Mesodermal cell (in vitro differentiated cells): Measurements from ENCODE around the gene C10orf90.

Experiments
- H3K27ac ChIP-seq: 2 replicates; pipeline ENCODE4 v1.7.0; 2013; ENCODE audit warnings: mild to moderate bottlenecking, low read depth, low read length, moderate library complexity; ENCODE audit not compliant: severe bottlenecking
- H3K36me3 ChIP-seq: 2 replicates; pipeline ENCODE4 v1.7.1; 2013; ENCODE audit warnings: mild to moderate bottlenecking, low read length, moderate library complexity; ENCODE audit not compliant: control insufficient read depth, insufficient read depth
- H3K4me1 ChIP-seq: one replicate; pipeline ENCODE4 v1.7.1; 2013; ENCODE audit warnings: mild to moderate bottlenecking, low read length; ENCODE audit not compliant: insufficient read depth, control insufficient read depth, poor library complexity, severe bottlenecking
- H3K4me3 ChIP-seq: 2 replicates; pipeline ENCODE4 v1.7.0; 2013; ENCODE audit warnings: low read length, control low read depth, mild to moderate bottlenecking; ENCODE audit not compliant: insufficient read depth, poor library complexity, severe bottlenecking; ENCODE audit errors: extremely low read depth
- H3K9me3 ChIP-seq: 2 replicates; pipeline ENCODE4 v1.7.1; 2013; ENCODE audit warnings: mild to moderate bottlenecking, low read length, moderate library complexity; ENCODE audit not compliant: control insufficient read depth
- WGBS, 2 experiments: methylation state at CpG; one replicate each; pipeline ENCODE4 v1.1.5; 2013; ENCODE audit warnings: missing lambda C conversion rate in 2 of 2; ENCODE audit not compliant: insufficient coverage in 2 of 2; 5-methylcytosine and 5-hydroxymethylcytosine counted together

C10orf90 gene

GRCh38 chr10:126454045-126454751, 216.3 kb downstream of the C10orf90 start:
- Histone ChIP-seq H3K4me1 (no peaks in the 10 kb centered on the region), H3K9me3 (no peaks in the 10 kb centered on the region), H3K27ac (no peak overlapping the region), H3K4me3 (no peak overlapping the region), H3K36me3 (no peaks in the 10 kb centered on the region)
- 88 to 92% methylated on average over 3 to 4 of the region's 4 CpGs for WGBS, 2 experiments

GRCh38 chr10:126452245-126452644, 218.2 kb downstream of the C10orf90 start:
- WGBS, 2 experiments: no CpG with 5 or more reads among the region's 2 CpGs
- H3K9me3 ChIP-seq: no peaks in the 10 kb centered on the region
- H3K36me3 ChIP-seq: no peaks in the 10 kb centered on the region

DNA sequence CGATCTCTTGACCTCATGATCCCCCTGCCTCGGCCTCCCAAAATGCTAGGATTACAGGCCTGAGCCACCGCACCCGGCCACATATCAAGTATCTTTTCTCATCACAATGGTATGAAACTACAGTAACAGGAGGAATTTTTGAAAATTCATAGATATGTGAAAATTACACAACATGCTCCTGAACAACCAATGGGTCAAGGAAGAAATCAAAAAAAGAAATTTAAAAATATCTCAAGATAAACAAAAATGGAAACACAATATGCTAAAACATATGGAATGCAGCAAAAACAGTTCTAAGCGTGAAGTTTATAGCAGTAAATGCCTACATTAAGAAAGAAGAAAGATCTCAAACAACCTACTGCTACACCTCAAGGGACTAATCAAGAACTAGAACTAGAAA, 222.4 kb downstream of the C10orf90 start:
- 100% methylated on average over 1 of the region's 5 CpGs; no CpG with 5 or more reads in 1 of the 2 experiments for WGBS, 2 experiments
- no peak overlapping the region for H3K4me3 ChIP-seq

More at GRCh38 chr10:126452245-126452644, 218.2 kb downstream of the C10orf90 start:
- H3K4me3 ChIP-seq: no peak overlapping the region
- H3K27ac ChIP-seq: no peak overlapping the region
- no peaks in the 10 kb centered on the region for H3K4me1 ChIP-seq

DNA sequence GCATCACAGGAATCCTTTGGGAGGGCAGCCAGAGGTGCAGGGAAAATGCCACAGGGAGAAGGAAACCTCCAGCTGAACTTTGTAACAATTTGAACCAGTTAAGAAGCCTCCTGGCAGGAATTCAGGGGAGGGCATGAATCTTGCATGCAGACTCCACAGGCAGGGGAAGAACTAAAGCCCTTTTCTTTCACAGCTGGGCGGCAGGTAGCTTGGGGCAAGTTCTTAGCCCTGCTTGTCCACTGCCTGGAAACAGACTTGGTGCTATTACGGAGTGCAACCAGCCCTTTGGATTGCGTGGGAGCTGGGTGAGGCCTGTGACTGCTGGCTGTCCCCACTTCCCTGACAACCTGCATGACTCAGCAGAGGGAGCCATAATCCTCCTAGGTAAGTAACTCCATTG, 230.6 kb downstream of the C10orf90 start:
- Histone ChIP-seq H3K9me3 (no peaks in the 10 kb centered on the region), H3K4me1 (no peaks in the 10 kb centered on the region), H3K36me3 (no peaks in the 10 kb centered on the region), H3K27ac (no peak overlapping the region), H3K4me3 (no peak overlapping the region)
- WGBS, 2 experiments: 88% methylated on average over 3 of the region's 3 CpGs

More for the DNA sequence above, 222.4 kb downstream of the C10orf90 start:
- Histone ChIP-seq H3K9me3 (no peaks in the 10 kb centered on the region), H3K4me1 (no peaks in the 10 kb centered on the region), H3K36me3 (no peaks in the 10 kb centered on the region), H3K27ac (no peak overlapping the region)

DNA sequence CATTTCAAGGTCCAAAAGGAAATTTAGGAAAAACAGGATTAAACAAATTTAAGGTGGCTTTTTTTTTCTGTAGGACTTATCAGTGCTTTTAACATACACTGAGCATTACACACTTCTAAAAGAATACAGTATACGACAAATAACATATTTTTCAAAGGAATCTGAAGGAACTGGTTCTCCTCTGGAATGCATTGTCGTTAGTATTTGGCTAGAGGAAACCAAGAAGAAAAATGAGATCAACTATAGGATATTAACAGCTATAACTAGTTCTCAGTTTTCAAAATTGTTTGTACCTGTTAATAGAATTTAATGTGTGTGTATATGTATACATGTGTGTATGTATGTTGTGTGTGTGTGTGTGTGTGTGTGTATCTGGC, 232.1 kb downstream of the C10orf90 start:
- WGBS, 2 experiments: no CpG with 5 or more reads among the region's 2 CpGs

GRCh38 chr10:126437635-126438406, 232.7 kb downstream of the C10orf90 start:
- no peaks in the 10 kb centered on the region for H3K9me3 ChIP-seq
- H3K4me1 ChIP-seq: no peaks in the 10 kb centered on the region
- no peaks in the 10 kb centered on the region for H3K36me3 ChIP-seq
- H3K4me3 ChIP-seq: no peak overlapping the region
- 100% methylated on average over 2 of the region's 2 CpGs for WGBS, 2 experiments
- H3K27ac ChIP-seq: no peak overlapping the region

More for the DNA sequence above, 232.1 kb downstream of the C10orf90 start:
- no peaks in the 10 kb centered on the region for H3K36me3 ChIP-seq
- no peaks in the 10 kb centered on the region for H3K4me1 ChIP-seq
- no peak overlapping the region for H3K27ac ChIP-seq
- H3K4me3 ChIP-seq: no peak overlapping the region
- no peaks in the 10 kb centered on the region for H3K9me3 ChIP-seq

DNA sequence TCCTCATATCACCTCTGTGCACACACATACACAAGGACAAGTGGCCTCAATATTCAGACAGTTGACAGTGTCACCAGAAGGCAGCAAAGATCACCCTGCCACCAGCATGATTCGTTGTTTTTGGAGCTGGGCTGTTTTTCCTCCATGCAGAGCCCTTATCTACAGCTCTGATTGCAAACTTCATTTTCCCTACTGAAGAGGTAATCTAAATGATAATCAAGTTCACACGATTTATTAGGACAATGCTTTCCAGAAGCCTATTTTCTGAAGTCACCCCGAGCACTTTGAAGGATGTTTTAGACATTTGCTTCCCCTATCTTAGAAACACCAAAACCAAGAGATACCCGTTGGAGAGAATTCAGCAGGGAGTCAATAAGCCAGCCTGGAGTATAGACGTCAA, 236.3 kb downstream of the C10orf90 start:
- WGBS, 2 experiments: 81 to 88% methylated on average over 1 to 4 of the region's 5 CpGs
- Histone ChIP-seq H3K4me3 (no peak overlapping the region), H3K9me3 (no peaks in the 10 kb centered on the region)

DNA sequence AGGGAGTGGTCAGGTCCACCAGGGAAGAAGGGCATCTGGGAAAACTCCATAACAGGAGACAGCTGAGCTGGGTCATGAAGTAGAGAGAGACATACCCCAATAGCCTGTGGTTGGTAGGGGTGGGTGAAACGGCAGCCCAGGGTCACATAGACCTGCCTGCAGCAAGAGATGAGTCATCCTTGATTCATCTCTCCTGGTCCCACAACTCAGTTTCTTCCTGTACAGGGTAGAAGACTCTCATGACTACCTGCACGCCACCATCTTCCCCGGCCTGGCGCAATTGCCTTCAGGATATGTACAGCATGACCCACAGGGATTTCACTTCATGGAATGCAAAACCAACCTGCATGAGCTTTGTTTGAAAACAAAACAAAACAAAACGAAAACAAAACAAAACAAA, 237.1 kb downstream of the C10orf90 start:
- H3K9me3 ChIP-seq: no peaks in the 10 kb centered on the region
- H3K4me3 ChIP-seq: no peak overlapping the region
- H3K27ac ChIP-seq: no peak overlapping the region
- no peaks in the 10 kb centered on the region for H3K36me3 ChIP-seq
- WGBS, 2 experiments: 91% methylated on average over 3 to 4 of the region's 5 CpGs
- H3K4me1 ChIP-seq: no peaks in the 10 kb centered on the region

More for the DNA sequence above, 236.3 kb downstream of the C10orf90 start:
- no peak overlapping the region for H3K27ac ChIP-seq
- H3K4me1 ChIP-seq: no peaks in the 10 kb centered on the region
- H3K36me3 ChIP-seq: no peaks in the 10 kb centered on the region

DNA sequence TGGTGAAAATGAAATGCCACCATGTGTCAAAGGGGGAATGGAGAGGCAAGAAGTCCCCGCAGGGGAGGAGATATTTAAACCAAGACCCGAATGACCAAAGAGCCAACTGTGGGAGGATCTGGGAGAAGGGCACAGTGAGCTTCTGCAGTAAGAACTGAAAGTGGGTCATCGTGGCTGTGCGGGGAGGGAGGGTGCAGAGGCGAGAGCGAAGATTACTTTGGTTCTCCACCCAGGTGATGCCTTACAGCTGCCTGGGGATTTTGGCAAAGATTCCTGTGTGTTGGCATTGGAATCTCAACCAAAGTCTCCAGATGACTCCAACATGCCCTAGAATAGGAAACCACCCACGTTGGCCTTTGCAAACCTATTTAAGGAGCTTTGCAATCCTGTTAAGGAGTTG, 238.0 kb downstream of the C10orf90 start:
- H3K36me3 ChIP-seq: no peaks in the 10 kb centered on the region
- WGBS, 2 experiments: 87 to 95% methylated on average over 5 to 7 of the region's 7 CpGs
- H3K4me3 ChIP-seq: no peak overlapping the region
- no peaks in the 10 kb centered on the region for H3K9me3 ChIP-seq
- H3K27ac ChIP-seq: no peak overlapping the region
- no peaks in the 10 kb centered on the region for H3K4me1 ChIP-seq

DNA sequence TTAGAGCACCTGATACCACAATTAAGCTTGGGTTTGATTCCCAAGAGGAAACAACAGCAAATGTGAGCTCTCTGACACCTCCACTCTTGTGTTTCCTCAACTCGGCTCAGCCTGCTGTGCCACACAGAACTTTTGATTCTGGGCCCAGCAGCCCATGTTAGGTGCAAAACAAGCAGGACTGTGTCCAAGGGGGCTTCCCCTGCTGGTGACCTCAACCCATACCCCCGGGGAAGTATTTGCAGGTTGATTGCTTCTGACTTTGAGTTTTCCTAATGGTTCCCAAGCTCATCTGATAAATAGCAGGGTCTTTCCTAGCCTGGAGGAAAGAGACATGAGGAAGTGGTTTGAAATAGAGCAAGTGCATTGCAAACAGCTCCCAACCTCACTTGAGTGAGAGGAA, 238.7 kb downstream of the C10orf90 start:
- Histone ChIP-seq H3K9me3 (no peaks in the 10 kb centered on the region), H3K4me3 (no peak overlapping the region), H3K4me1 (no peaks in the 10 kb centered on the region), H3K27ac (no peak overlapping the region), H3K36me3 (no peaks in the 10 kb centered on the region)
- WGBS, 2 experiments: 85 to 90% methylated on average over 2 of the region's 2 CpGs

- 92 to 100% methylated on average over 1 to 2 of the region's 2 CpGs for WGBS, 2 experiments
- H3K27ac ChIP-seq: no peak overlapping the region
- H3K9me3 ChIP-seq: no peaks in the 10 kb centered on the region
- H3K36me3 ChIP-seq: no peaks in the 10 kb centered on the region
- H3K4me1 ChIP-seq: no peaks in the 10 kb centered on the region
- no peak overlapping the region for H3K4me3 ChIP-seq
Measured at GRCh38 chr10:126430512-126430911, 240.0 kb downstream of the C10orf90 start.
